B cell (primary cell): Measurements from ENCODE around the gene GRIP2.

ENCODE experiments used
- EZH2 ChIP-seq: IDR thresholded peaks from 2 replicates; pipeline ENCODE4 v1.6.1; 2012; ENCODE audit warnings: borderline replicate concordance, low read depth, mild to moderate bottlenecking, moderate library complexity, low read length; ENCODE audit not compliant: insufficient read depth, poor library complexity, severe bottlenecking
- TF ChIP-seq, protein P1 (sequence below): fragments of 200-600 bp; IDR thresholded peaks from one replicate; pipeline ENCODE4 v1.8.0; 2022; ENCODE audit warnings: antibody characterized with exemption, mild to moderate bottlenecking

DNA sequence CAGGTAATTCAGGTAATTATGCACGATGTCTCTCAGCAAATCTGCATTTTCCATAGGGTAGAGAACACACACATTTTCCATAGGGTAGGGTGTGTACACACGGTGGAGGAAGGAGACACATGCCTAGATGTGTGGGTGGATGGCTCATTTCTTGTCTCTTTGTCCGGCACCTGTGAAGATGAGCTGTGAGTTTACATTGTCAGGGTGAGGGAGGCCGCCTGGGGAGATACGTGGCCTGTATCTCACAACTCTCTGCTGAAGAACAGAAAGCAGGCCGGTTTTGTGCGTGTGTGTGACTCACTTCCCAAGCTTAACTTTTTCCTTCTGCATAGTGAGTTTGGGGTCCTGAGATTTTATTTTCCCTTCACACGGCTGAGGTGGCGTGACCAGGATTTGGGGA is 77.4 kb downstream of the GRIP2 start:
- TF ChIP-seq, protein P1, sequence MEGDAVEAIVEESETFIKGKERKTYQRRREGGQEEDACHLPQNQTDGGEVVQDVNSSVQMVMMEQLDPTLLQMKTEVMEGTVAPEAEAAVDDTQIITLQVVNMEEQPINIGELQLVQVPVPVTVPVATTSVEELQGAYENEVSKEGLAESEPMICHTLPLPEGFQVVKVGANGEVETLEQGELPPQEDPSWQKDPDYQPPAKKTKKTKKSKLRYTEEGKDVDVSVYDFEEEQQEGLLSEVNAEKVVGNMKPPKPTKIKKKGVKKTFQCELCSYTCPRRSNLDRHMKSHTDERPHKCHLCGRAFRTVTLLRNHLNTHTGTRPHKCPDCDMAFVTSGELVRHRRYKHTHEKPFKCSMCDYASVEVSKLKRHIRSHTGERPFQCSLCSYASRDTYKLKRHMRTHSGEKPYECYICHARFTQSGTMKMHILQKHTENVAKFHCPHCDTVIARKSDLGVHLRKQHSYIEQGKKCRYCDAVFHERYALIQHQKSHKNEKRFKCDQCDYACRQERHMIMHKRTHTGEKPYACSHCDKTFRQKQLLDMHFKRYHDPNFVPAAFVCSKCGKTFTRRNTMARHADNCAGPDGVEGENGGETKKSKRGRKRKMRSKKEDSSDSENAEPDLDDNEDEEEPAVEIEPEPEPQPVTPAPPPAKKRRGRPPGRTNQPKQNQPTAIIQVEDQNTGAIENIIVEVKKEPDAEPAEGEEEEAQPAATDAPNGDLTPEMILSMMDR = no peak
- TF ChIP-seq EZH2 = no peak
